KOPT-K1 (cell line): ENCODE data around the gene CFAP68.

Source experiments
- H3K27ac ChIP-seq: fragments of 200-600 bp; sonication (generic); 2 replicates; pipeline ENCODE4 v1.5.1; 2016; ENCODE audit warnings: antibody characterized with exemption, mild to moderate bottlenecking, low read depth, low read length; ENCODE audit not compliant: poor library complexity, severe bottlenecking
- H3K36me3 ChIP-seq: fragments of 200-600 bp; sonication (generic); 2 replicates; pipeline ENCODE4 v1.5.1; 2017; ENCODE audit warnings: antibody characterized with exemption, mild to moderate bottlenecking, low read length, moderate library complexity; ENCODE audit not compliant: insufficient read depth
- H3K9me3 ChIP-seq: fragments of 200-600 bp; sonication (generic); 2 replicates; pipeline ENCODE4 v1.5.1; 2017; ENCODE audit warnings: antibody characterized with exemption, low read length, mild to moderate bottlenecking; ENCODE audit not compliant: insufficient read depth, poor library complexity, severe bottlenecking

CFAP68 gene

DNA sequence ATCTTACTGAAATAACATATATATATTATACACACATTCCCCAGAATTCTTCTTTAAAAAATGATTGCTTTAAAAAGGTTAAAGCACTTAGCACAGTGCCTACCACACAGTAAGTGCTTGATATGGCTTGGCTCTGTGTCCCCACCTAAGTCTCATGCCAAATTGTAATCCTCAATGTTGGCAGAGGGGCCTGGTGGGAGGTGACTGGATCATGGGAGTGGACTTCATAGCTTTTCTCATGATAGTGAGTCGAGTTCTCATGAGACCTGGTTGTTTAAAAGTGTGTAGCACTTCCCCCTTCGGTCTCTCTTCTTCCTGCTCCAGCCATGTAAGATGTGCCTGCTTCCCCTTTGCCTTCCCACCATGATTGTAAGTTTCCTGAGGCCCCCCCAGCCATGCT is 26.1 kb downstream of the CFAP68 start:
- Histone ChIP-seq H3K27ac (no peak overlapping the region), H3K9me3 (peaks cover 6% of the 10 kb centered on the region), H3K36me3 (no peaks in the 10 kb centered on the region)

DNA sequence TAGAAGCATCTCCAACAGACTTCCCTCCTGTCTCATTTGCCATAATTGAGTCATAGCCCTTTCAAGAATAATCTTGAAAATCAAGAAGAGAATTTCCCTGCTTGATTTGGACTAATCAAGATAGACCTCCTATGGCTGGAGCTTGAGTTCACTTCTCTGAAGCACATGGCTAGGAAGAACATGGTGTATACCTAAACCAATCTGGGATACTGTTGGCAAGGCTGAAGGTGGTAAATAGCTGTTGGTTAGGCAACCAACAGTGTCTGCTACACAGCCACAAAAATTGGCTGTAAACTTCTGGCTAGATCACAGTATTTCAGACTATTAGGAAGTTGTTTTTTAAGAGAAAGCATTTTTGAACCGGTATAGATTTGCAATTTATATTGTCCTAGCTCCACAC is 27.3 kb downstream of the CFAP68 start:
- no peak overlapping the region for H3K27ac ChIP-seq
- no peaks in the 10 kb centered on the region for H3K36me3 ChIP-seq
- peaks cover 6% of the 10 kb centered on the region for H3K9me3 ChIP-seq

DNA sequence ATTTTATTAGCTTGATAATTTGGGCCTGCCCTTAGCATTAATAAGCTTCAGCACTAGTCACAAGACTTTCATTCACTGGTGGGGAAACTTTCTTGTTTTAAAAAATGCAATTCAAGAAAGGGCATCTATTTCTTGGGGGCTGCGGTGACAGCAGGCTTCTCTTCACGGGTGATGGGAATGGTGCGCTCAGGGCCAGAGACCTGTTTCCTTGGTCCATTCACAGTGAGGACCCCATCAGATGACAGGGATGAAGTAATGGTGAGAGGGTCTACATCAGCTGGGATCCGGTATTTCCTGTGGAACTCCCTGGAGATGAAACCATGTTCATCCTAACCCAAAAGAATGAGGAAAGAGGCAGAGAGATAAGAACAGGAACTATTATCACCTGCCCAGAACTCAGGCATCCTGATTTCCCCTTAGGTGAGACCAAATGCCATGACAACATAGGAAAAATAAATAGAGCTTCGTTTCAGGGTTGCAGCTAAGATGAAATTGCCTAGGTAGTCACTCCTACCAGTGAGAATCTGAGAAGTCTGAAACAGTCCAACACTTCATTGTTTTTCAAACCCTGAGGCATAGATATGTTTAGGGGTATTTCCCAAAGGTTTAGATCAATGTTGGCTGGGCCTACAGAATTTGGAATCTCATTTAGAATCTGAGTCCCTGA is 29.4 kb downstream of the CFAP68 start:
- no peak overlapping the region for H3K27ac ChIP-seq
- peaks cover 6% of the 10 kb centered on the region for H3K9me3 ChIP-seq
- H3K36me3 ChIP-seq: no peaks in the 10 kb centered on the region

DNA sequence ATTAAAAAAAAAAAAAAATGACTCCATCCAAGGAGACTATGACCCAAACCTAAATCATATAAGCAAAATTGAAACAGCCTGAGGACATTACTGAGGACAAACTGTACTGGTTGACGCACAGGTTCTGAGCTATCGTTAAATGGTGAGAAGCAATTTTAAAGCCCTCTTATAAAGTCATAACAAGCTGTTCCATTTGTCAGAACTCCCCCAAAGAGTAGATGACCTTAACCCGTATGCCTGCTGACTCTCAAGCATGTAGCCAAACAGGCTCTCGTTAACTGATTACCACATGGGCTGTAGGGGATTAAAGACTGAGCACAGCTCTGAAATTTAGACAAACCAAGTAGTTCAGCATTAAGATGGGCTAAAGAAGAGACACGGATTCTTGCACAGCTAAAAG is 30.0 kb downstream of the CFAP68 start:
- Histone ChIP-seq H3K27ac (no peak overlapping the region), H3K36me3 (no peaks in the 10 kb centered on the region), H3K9me3 (peaks cover 6% of the 10 kb centered on the region)

DNA sequence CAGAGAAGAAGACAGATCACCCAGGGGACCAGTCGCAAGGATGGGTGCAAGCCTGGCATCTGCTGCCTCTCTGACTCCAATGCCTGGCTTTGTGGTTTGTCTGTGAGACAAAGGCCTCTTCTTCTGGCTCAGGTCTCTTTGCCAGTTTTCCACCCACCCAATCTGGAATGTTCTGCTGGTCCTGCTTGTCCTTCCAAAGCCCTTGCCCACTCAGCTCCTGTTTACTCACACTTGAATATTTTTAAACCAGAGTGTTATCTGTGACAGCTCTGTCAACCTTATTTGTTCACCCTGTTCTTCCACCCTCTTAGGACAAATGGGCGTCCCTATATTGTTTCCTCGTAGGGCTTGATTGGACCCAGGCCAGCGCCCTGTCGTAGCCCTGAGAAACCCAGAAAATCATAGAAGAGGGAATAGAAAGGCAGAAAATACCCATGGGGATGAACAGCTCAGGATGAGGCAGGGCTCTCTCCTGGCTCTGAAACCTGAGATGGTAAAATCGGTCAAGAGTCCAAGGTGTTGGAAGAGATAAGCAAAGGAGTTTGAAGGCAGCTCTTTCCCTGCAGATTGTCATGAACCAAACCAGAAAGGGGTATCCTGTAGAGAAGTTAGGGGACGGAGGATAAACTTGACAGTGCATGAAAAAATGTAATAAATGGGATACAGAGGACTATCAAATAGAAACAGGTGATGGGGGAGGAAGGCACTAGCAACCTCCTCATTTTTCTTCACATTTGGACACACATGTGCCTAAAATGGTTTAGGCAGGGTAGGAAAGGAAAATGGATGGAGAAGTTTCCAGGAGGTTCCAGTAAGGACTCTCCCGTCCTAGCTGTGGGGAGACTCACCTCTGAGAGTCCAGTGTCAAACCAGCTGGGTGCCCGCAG is 31.6 kb downstream of the CFAP68 start:
- Histone ChIP-seq H3K27ac (no peak overlapping the region), H3K36me3 (no peaks in the 10 kb centered on the region), H3K9me3 (no peaks in the 10 kb centered on the region)

DNA sequence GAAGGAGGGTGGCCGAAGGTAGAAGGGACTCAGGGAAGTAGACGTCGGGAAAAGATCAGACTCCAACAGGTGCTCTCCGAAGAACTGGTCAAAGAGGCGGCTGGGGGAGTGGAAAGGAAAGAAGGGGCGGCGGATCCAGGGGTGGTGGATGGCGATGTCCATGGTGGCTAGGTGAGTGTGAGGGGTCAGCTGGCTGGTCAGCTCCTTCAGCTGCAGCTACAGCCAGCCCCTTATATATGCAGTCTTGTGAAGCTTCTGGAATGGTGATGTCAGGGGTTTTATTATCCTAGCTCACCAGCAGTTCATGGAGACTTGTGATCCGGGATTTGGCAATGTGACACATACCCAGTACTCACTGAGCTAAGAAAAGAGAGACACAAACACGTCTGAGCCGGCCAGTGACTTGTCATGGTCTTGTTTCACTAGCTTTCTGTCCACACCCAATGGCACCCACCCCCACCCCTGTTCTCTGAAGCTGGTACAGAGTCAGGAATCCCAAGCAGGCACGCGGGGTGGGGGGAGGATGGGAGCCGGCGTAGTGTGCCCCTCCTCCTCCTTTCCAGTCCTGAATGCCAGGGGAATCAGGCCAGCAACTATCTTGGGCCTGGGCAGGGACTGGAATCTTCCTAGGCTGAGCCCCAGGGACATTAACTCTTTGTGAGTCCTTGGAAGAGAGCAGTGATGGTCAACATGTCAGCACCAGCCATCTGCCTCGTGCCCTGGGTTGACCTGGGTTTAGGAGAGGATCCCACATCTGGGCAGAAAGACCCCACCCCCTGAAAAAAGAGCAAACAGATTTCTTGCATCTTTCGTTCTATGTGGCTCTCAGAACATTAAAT is 32.4 kb downstream of the CFAP68 start, which contains the start of gene CRYAB:
TSS of gene CRYAB (minus strand) at position 208 of the 839 bp plus-strand sequence. CDS start at position 162, 46 bp downstream.
- Histone ChIP-seq H3K36me3 (no peaks in the 10 kb centered on the region), H3K9me3 (no peaks in the 10 kb centered on the region), H3K27ac (no peak within 1 kb of the TSS)

DNA sequence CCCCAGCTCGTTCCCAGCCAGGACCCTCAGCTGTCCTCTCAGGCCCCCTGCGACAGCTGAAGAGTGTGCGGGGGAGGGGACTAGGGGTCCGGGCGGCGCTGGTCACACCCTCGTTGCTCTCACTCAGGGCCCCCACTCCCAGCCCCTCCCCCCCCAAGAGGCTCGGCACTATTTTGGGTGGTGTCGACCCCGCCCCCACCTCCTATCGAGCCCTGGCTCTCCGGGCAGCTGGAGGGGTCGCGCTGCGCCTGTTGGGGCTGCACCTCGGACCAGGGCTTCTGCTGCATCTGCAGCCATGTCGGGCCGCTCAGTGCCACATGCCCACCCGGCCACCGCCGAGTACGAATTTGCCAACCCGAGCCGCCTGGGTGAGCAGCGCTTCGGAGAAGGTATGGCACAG is 33.2 kb downstream of the CFAP68 start, which contains the start of gene HSPB2:
TSS of gene HSPB2 (plus strand) at position 200 of the 400 bp plus-strand sequence. CDS start at position 296, 96 bp downstream.
- Histone ChIP-seq H3K9me3 (no peaks in the 10 kb centered on the region), H3K27ac (no peak within 1 kb of the TSS), H3K36me3 (no peaks in the 10 kb centered on the region)

DNA sequence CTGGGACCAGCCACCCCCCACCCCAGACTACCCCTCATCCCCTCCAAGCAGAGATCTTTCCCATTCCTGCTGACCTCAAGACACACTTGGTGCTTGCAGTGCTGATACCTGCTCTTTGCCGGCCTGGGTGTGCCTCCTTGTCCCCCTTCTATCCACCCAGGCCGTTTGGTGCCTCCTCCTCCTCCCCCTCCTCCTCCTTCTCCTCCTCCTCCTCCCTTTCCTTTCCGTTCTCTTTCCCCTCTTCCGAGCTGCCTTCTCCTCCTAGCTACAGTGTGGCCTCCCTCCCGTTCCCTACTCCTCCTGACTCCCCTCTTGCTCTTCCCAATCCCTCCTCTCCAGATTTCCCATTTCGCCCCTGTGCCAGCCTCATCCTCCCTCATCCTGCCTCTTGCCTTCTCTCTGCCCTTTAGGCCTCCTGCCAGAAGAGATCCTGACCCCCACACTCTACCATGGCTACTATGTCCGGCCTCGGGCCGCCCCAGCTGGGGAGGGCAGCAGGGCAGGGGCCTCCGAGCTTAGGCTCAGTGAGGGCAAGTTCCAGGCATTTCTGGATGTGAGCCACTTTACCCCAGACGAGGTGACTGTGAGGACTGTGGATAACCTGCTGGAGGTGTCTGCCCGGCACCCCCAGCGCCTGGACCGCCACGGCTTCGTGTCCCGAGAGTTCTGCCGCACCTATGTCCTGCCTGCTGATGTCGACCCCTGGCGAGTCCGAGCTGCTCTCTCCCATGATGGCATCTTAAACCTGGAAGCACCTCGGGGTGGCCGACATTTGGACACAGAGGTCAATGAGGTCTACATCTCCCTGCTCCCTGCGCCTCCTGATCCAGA is 33.9 kb downstream of the CFAP68 start:
- H3K36me3 ChIP-seq: no peaks in the 10 kb centered on the region
- H3K9me3 ChIP-seq: no peaks in the 10 kb centered on the region
- H3K27ac ChIP-seq: no peak overlapping the region

DNA sequence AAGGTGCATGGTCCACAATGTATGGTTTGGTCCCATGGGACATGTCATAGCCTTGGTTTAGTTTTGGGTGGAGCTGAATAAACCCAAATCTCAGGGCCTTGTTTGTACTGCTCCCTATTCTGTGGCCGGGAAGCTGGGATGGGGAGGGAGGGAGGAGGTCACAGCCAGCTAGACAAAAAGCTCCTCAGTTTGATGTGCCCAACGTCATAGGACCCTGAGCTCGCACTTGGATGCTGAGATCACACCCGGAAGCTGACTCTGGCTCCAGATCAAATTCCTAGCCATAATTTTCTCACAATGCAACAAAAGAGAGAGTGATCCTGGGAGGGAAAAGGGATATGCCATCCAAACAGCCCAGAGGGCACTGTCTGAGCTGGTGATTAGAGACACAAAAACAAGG is 34.7 kb downstream of the CFAP68 start:
- Histone ChIP-seq H3K27ac (no peak overlapping the region), H3K36me3 (no peaks in the 10 kb centered on the region)

DNA sequence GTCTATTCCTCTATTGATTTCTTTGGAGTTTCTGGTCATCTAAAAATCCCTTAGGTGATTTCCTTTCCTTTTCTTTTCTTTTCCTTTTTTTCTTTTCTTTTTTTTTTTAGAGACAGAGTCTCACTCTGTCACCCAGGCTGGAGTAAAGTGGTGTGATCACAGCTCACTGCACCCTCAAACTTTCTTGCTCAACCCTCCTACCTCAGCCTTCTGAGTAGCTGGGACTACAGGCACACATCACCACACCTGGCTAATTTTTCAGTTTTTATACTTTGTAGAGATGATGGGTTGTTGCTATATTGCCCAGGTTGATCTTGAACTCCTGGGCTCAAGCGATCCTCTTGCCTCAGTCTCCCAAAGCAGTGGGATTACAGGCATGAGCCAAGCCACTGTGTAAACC is 37.4 kb downstream of the CFAP68 start:
- no peaks in the 10 kb centered on the region for H3K9me3 ChIP-seq
- H3K27ac ChIP-seq: no peak overlapping the region
- no peaks in the 10 kb centered on the region for H3K36me3 ChIP-seq

More for the DNA sequence above, 34.7 kb downstream of the CFAP68 start:
- H3K9me3 ChIP-seq: no peaks in the 10 kb centered on the region

DNA sequence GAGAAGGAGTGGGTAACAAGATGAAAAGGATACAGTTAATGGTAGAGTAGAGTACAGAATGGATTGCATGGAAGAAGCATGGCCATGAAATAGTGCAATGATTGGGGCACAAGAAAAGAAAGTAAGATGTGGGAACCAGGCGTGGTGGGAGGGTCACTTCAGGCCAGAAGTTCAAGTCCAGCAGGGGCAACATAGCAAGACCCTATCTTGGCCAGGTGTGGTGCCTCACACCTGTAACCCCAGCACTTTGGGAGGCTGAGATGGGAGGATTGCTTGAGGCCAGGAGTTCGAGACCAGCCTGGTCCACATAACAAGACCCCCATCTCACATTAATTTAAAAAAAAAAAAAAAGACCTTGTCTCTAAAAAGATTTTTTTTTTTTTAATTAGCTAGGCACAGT is 38.0 kb downstream of the CFAP68 start:
- Histone ChIP-seq H3K9me3 (no peaks in the 10 kb centered on the region), H3K27ac (no peak overlapping the region), H3K36me3 (no peaks in the 10 kb centered on the region)

DNA sequence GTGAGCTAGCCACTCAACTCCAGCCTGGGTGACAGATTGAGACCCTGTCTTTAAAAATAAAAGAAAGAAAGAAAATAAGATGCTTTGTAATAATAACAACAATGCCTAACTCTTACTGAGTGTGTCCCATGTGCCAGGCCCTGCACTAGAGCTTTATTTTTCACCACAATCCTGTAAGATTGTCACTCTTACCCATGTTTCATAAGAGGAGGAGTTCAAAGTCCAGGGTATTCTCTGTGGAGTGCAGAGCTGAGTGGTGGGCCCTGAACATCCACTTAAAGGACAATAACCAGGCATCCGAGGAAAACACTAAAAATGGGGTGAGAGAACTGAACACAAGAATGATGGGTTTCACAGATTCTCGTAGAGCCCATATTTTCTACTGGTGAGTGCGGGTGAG is 38.4 kb downstream of the CFAP68 start:
- no peak overlapping the region for H3K27ac ChIP-seq
- H3K9me3 ChIP-seq: no peaks in the 10 kb centered on the region

DNA sequence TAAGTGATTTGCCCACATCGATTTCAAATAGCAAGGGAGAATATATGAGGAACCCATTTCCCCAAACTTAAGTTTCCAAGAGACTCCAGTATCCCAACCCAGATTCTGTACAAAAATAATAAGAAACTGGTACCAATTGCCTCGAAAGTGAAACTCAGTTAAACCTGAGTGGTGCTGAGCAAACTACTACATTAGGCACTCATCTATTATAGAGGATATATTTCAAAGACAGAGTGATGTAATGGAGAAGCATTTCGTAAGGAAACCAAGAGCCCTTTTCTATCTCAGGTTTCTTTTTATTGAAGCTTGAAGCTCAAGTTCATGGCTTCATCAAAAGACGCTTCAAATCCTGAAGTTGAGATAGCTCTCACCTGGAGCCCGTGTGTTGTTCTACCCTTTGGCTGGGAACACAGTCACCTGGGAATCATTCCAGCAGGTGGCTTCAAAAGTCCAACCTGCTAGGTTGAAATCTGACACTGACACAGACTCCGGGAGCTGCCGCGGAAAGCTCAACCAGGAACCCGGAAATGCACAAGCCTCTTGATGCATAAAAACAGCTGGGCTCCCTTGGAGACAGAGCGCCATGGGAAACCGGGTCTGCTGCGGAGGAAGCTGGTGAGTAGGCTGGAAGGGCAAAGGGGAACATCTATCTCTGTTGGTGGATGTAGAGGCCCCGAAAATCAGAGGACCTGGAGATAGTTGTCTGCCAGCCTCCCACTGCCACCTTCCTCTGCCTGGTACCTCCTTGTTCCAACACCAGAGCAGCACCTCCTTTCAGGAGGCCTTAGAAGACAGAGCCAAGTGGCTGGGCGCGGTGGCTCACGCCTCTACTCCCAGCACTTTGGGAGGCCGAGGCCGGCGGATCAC is 39.3 kb downstream of the CFAP68 start, which contains the start of gene C11orf52:
TSS of gene C11orf52 (plus strand) at position 524 of the 867 bp plus-strand sequence. CDS start at position 584, 60 bp downstream.
- Histone ChIP-seq H3K36me3 (no peaks in the 10 kb centered on the region), H3K27ac (no peak within 1 kb of the TSS), H3K9me3 (no peaks in the 10 kb centered on the region)

More for the DNA sequence above, 38.4 kb downstream of the CFAP68 start:
- no peaks in the 10 kb centered on the region for H3K36me3 ChIP-seq
